Pons (tissue), 1 donor: ENCODE results near the gene TCN2.
A peak's percentile ranks its signal among the peaks of the same experiment; 100 is the strongest.
"Not testable (repeated sequence)": the region's sequence is repeated elsewhere in the genome, so short reads cannot be mapped to it uniquely, and the experiment has no call there.

Source experiments
- DNase-seq: peaks from one replicate; pipeline ENCODE4 v3.0.0-alpha.2; 2016; ENCODE audit warnings: low spot score

TCN2 gene

DNA sequence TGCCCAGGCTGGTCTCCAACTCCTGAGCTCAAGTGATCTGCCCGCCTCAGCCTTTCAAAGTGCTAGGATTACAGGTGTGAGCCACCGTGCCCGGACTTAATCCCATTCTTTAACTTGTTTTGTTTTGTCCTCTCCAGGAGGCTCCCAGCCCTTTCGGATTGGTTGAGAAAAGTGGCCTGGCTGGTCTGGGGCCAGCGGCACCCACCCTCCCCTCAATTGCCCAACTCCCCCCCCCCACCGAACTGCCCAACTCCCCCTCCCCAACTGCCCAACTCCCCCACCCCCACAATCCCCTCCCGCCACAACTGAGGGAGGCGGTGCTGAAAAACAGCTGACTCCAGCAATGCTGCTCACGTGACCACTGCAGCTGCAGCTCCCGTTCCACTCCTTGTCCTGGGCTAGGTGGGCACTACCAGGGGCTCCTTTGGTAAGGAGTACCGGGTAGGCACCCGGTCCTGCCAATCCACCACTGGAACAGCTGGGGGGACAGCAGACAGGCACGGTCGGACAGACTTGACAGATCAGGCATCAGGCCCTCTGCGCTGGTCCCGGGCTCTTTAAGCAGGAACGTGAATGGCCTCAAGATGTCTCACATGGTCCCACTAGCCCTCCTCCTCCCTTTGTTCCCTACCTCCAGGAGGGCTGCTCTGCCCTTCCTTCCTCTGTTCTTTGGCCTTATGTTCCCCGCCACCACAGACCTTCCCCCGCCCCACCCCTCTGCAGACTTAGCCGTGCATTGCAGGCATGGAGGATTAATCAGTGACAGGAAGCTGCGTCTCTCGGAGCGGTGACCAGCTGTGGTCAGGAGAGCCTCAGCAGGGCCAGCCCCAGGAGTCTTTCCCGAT, at the start of gene TCN2:
Gene TCN2 (plus strand): TSS at position 720 of the 845 bp plus-strand sequence. CDS start 158 bp downstream, outside the sequence.
- peak; percentile 76 for DNase-seq

DNA sequence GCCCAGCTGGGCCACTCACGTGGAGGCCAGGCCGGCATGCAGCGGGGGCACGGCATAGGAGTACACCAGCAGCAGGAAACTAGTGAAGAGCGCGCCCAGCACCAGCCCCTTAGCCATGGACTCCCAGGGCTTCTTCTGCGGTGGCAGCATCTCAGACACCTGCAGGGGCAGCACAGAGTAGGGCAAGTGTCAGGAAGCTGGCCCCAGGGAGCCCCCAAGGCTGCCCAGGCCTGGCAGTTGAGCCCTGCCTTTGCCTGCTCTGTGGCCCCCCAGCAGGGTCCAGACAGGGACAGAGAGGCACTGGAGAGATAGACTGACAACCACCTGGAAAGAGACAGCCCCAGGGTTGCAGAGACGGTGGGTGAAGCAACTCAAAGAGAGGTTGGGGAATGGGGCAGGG, 49.7 kb upstream of the TCN2 start:
- DNase-seq, result no peak

DNA sequence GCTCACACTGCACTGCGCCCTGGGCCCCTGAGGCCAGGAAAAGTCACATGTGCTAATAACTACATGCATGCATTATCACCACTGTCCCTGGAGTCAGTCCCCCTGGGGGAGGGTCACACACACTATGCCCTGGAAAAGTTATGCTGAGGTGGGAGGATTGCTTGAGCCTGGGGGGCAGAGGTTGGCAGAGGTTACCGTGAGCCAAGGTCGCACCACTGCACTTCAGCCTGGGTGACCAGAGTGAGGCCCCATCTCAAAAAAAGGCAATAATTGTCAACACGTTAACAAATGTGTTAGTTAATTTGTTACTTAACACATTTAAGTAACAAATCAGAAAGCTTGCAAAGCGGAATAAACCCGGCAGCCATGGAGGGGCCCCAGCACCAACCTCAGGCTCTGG, 47.1 kb upstream of the TCN2 start:
- DNase-seq, result no peak

DNA sequence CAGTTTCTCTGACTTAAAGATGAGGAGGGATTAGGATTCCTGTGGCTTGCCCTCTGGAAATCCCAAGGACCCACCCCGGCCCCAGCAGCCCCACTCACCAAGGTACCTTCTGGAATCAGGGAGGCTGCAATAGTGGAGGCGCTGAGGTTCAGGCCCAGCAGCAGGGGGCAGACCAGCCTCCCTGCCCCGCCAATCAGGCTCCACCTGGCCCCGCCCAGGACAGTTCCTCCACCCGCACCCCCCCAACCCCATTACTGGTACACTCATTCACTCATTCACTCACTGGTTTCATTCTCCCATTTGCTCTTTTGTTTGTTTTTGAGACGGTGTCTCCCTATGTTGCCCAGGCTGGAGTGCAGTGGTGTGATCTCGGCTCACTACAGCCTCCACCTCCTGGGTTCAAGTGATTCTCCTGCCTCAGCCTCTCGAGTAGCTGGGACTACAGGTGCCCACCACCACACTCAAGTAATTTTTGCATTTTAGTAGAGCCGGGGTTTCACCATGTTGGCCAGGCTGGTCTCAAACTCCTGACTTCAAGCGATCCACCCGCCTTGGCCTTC, 46.3 kb upstream of the TCN2 start:
- DNase-seq, result not testable (repeated sequence)

DNA sequence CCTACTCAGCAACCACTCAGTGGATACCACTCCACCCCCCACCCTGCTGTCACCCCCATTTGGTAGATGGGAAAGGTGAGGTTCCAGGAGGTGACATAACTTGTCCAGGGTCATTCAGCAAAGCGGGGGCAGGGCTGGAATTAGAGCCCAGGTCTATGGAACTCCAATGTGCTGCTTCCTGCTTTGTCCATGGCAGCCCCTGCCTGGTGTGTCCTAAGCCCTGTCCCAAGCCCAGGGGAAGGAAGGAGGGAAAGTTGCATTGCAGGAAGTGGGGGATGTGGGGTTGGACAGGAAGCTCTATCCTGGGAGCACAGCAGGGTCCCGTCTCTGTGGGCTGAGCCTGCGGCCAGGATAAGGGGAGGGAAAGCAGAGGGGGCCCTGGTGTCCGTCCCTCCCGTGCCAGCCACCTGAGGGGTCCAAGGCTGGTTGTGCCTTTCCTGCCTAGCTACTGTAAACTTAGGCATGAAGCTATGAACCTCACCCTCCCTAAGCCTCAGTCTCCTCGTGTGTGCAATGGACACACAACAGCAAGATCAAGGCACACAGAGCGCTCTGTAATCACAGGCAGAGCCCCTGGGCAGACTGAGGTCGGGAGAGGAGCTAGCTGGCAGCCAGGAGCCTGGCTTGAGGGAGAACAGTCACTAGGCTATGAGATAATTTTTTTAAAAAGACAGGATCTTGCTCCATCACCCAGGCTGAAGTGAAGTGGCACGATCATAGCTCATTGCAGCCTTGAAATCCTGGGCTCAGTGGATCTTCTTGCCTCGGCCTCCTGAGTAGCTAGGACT, 45.4 kb upstream of the TCN2 start:
- no peak for DNase-seq

DNA sequence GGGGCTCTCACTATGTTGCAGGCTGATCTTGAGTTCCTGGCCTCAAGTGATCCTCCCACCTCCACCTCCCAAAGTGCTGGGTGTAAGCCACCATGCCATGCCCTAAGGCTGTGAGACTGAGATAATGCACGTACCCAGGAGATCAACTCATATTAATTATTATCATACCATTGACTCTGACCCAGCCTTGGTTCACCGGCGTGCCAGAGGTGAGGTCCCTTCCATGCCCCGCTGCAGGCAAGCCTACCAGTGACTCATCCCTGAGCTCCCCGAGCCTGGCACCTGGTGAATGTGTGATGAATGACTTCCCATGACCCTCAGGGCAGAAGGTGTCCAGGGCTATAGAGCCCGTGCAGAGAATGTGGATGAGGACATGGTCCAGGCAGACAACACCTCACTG, 44.6 kb upstream of the TCN2 start:
- DNase-seq, result no peak

DNA sequence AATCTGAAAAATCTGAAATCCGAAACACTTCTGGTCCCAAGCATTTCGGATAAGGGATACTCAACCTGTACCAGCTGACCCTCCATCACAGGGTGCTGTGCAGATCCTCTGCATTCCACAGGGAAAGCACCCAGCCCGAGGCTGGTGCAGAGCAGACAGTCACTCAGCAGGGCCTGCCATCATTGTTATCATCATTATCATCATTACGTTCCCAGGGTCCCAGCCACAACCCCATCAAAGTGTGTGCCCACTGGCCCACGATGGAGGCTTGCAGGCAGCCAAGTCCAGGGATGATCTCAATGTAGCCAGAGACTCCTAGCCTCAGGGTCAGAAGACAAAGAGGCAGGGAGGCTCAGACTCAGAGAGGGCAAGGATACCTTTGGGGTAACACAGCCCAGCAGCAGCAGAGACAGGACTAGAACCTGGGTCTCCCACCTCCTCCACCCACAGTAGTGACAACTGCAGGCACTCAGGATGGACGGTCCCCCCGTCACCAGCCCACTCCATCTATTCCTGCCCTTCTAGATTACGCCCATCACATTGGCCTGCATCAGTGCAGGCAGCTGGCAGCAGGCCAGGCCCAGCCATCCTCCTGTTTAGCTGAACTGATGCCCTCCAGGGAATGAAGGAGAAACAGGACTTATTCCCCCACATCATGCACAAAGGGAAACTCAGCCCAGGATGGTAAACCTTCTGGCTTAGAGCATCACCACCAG, 42.8 kb upstream of the TCN2 start:
- DNase-seq, result no peak

DNA sequence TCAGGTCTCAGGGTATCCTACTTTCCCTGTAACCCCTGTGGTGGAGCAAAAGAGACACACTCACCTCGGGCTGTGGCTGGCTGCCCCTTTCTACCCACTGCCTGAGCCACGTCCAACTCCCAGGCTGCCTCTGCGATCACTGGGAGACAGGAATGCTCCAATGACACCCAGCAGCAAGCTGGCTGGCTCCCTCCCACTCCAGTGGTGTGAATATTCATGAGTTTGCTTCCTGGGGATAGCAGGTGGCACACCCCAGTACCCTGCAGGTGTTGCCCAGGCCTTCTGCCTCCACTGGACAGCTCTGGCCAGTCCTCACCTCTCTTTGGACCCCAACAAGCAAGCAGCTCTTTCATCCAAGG, 42.2 kb upstream of the TCN2 start:
- DNase-seq, result peak; percentile 17

DNA sequence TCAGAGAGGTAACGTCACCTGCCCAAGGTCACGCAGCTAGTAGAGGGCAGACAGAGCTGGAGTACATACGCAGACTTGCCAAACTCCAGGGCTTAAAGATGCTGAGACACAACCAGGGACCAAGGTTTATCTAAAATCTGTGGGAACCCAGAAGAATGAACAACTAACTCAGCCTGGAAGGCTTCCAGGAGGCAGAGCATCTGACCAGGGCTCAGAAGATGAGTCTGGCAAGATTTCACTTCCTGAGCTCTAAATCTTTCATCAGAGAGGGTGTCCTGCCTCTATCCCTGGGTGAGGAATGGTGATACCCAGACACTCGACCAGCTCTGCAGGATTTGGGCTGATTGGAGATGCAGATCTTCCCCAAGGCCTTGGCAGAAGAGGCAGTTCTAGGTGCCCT, 41.6 kb upstream of the TCN2 start:
- DNase-seq, result peak; percentile 59

DNA sequence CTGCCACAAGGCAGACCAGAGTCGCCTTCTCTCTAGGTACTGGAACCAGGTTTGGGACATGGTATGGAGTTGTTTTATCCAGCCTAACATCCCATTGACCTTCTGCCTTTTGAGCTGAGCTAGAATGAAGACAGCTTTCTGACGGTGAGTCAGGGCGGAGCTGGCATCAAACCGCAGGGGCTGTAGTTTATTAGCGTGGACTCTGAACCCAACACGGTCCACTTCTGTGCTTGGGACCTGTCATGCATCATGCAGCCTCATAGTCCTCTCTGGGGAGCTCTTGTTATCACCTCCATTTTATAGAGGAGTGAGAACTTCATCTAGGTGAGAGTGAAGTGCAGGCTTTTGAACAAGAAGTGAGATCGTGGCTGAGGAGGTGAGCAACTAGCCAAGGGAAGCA, 40.8 kb upstream of the TCN2 start:
- DNase-seq, result no peak

DNA sequence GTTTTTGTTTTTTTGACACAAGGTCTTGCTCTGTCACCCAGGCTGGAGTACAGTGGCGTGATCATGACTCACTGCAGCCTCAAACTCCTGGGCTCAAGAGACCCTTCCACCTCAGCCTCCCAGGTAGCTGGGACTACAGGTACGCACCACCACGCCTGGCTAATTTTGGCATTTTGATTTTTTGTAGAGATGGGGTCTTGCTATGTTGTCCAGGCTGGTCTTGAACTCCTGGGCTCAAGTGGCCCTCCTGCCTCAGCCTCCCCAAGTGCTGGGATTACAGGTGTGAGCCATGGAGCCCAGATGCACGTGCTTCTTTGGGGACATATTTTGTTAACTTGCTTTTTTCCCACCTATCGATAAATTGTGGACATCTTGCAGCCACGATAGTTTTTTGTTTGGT, 39.7 kb upstream of the TCN2 start:
- DNase-seq, result not testable (repeated sequence)

DNA sequence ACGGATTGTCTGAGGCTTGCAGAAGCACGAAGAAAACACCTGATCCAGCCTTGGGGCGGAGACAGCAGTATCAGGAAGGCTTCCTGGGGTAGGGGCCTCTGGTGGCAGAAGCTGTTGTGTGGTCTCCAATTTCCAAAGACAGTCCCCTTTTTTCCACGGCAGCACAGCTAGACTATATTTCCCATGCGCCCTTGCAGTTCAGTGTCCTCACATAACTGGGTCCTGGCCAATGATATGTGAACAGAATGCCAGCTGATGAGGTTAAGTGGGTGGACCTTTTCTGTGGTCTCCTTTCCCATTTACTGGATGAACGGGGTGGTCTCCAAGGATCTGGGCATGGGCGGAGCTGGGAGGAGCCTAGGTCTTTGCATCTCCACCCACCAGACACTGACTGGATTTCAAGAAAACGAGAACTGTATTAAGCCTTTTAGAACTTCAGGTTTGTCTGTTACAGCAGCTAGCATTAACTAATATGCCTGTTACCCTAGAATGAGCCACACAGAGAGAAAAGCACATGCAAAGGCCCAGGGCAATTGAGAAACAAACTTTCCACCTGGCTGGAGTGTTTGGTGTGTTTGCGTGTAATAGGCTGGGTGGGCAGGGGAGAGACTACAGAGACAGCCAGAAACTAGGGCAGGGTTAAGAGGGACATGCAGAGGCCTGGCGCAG, 38.7 kb upstream of the TCN2 start:
- DNase-seq, result no peak

DNA sequence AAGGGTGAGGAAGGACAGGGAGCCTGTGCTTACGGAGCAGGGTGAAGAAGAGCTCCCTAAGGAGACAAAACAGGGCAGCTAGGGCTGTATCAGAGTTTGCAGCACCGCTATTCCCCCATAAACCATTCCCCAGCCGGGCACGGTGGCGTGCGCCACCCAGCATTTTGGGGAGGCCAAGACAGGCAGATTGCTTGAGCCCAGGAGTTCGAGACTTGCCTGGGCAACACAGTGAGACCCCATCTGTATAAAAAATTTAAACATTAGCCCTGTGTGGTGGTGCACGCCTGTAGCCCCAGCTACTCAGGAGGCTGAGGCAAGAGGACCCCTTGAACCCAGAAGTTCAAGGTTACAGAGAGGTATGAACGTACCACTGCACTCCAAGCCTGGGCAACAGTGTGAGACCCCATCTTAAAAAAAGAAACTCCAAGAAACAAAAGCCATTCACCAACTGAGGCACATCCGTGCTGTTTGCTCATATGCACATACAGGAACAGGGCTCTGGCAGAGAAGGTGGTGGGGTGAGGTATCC, 37.2 kb upstream of the TCN2 start:
- no peak for DNase-seq

DNA sequence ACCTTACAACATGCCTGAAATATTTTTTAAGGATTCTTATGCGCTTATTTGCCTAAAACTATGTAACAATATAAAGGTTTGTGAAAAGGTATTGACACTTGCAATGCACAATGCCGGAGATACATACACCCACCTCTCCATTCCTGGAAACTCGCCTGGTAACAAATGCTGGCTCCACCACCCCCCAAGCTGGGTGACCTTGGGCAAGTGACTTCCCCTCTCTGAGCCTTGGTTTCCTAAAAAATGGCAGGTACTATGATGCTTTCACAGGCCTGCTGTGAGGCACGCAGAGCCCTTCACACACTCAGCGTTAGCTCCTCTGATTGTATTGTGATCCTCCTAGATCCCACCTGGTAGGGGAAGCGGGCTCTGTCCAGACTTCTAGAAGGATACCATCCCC, 34.8 kb upstream of the TCN2 start:
- DNase-seq, result no peak

DNA sequence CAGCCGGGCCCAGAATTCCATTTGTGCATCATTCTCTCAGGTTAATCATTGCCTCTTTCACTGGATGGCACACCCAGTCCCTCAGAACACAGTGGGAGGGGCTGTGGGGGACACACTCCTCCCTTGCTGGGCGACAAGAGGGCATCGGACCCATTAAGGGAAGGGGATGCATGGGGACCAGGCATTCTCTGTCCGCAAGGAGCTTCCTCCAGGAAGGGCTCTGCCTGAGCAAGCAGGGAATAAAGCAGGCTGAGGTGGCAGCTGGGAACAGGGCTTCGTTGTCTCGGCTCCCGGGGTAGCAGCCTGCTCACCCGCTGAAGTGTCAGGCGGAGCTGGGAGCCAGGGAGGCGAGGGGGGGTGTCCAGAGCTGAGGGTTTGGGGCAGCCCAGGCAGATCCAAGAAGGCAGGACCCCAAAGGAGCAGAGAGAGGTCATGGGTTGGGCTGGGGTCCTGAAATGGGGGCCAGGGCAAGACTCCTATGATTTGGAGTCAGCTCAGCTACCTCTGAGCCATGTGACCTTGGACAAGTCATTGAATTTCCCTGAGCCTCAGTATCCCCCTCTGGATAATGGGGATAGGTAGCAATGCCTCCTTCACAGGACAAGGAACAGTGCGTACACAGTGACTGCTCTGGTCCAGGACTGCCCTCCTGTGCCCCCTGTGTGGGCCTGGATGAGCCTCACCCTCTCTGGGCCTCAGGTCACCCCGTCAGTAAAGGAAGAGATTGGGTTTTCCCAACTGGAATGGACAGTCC, 34.0 kb upstream of the TCN2 start:
- peak; percentile 71 for DNase-seq

DNA sequence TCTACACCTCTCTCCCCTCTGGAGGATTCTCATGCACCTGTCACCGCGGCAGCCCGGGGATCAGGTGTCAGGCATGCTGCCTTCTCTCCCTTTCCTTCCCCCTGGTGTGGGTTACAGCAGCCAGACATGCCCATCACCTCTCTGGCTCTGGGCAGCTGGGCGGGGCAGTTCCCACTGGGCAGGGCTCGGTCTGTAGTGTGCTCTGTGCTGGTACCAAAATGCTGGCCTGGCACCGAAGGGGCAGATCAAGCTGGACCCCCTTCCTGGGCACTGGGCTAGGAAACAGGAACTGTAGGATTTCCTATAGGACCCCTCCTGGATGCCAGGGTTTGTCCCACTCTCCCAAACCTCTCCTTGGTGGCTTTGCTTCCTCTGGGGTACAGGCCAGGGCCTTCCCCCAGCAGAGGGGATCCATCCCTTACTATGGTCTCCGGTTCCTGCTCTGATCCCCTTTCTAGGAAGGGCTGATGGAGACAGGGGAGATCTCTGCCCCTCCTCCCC, 33.3 kb upstream of the TCN2 start:
- DNase-seq, result peak; percentile 27

DNA sequence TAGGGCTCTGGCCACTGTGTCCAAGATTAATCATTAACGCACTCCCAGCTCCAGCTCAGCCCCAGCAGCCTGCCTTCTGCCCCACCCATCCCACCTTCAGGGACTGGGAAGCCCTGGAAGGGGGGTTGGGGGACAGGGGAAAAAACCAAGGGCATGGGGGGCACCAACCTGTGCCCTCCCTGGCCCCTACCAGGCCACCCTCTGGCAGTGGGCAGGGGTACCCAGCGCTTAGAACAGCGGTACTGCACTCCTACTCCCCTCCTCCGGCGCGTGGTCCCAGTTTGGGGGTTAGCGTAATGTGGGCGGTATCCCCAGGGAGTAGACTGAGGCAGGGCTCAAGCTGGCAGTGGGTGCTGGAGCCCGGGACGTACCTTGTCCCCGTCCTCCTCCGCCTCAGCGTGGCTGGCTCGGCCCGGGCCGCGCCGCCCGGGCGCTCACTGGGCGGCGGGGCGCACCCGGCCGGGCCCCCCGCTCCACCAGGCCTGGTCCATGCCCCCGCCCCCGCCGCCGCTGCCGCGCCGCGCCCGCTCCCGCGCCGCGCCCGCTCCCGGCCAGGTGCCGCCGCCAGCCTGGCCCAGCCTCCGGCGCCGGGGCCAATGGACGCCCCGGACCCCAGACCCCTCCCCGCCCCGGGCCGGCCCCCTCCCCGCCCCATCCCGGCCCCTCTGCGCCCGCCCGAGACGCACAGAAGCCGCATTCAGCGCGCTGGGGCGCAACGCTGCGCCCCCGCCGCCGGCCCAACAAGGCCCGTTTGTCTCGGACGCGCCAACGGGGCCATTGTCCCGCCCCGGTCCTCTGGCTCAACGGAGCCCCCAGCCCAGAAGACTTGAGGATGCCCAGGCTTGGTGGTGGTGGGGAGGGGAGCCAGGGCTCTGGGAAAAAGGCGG, 32.6 kb upstream of the TCN2 start, which contains the start of gene GAL3ST1:
Gene GAL3ST1 (minus strand): TSS at position 571 of the 887 bp plus-strand sequence. CDS start 17,273 bp downstream, outside the sequence.
- DNase-seq, result peak; percentile 88

DNA sequence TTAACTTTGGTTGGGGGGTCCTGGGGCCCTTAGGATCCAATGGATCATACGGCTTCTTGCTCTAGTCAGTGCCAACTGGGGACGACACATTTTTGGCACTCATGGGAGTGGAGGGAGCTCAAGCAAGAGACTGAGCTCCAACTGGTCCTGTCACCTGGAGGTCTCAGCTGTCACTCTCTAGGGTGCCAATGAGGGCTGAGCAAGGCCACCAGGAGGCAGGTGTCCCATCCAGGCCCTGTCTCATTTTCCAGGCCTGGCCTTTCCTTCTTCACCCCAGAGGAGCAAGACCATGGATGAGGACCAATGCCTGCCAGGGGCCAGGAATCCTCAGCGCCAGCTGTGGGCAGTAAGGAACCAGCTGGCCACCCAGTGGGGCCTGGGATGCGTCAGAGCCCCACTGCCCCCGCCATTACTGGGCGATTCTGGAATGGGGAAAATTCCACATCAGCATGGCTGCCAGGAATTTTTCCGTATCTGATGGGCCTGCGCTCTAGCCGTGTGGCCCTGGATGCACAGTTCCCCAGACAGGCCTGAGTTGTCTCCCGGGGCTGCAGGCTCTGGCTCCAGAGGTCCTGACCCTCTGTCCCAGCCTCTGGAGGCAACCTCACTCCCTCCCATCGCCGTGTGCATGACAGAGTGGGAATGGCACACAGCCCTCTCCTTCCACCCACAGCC, 31.8 kb upstream of the TCN2 start:
- peak; percentile 44 for DNase-seq

DNA sequence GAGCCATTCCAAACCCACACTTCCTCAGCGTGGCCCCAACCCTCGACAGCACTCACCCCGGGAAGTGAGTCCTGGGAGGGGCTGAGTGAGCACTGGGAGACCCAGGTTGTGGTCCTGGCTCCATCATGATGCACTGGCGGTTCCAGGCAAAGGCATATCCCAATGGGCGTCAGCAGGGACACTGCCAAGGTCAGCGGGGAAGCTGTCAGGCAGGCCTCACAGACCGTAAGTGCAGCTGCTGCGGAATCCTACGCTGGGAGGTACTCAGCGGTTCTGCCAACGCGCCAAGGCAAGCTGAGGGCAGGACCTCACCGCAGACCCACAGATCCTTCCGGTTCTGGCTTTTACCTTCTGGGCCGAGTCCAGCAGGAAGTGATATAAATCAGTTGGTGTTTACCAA, 31.1 kb upstream of the TCN2 start:
- DNase-seq, result no peak
